PC-9 (cell line): ENCODE measurements around the gene ZNF732. TPM values are rescaled to one million over a fixed set of nuclear protein-coding genes. Genes with fewer than 3 reads are reported as not detected.

Experiments
- BruUV-seq: library from RNA; stranded (reverse); fragments of 400-500 nt; replicated peaks from 2 replicates; lab custom pipeline; 2021; lab: Mats Ljungman, UMichigan
- CTCF ChIA-PET: fragments of 300-600 bp; sonication (Branson Sonifier 250); formaldehyde crosslinking; loops from one replicate; lab custom pipeline; 2022; ENCODE audit warnings: antibody characterized with exemption; lab: Charles Lee
- POLR2A ChIA-PET: fragments of 300-600 bp; sonication (Branson Sonifier 250); formaldehyde crosslinking; loops from one replicate; lab custom pipeline; 2022; ENCODE audit warnings: antibody characterized with exemption; ENCODE audit not compliant: unreplicated experiment; lab: Charles Lee
- DNase-seq, 2 experiments: peaks; one replicate each; pipeline versions ENCODE4 v3.0.0 to v3.0.0-alpha.2; 2015 to 2022; ENCODE audit warnings: mixed read lengths in 1 of 2
- H2AFZ ChIP-seq: fragments of 200-600 bp; sonication (generic); 2 replicates; pipeline ENCODE4 v1.8.1; 2017; ENCODE audit warnings: antibody characterized with exemption
- H3F3A ChIP-seq: fragments of 200-600 bp; sonication (generic); 2 replicates; pipeline ENCODE4 v1.8.1; 2017; ENCODE audit warnings: antibody characterized with exemption, mild to moderate bottlenecking, low read depth; ENCODE audit not compliant: insufficient read depth
- H3K27ac ChIP-seq: fragments of 200-600 bp; sonication (generic); 2 replicates; pipeline ENCODE4 v1.6.1; 2016; ENCODE audit warnings: mixed run types
- H3K27me3 ChIP-seq: fragments of 200-600 bp; sonication (generic); 2 replicates; pipeline ENCODE4 v1.6.1; 2016; ENCODE audit warnings: low read depth, mixed run types; ENCODE audit not compliant: insufficient read depth
- H3K36me3 ChIP-seq: fragments of 200-600 bp; sonication (generic); 2 replicates; pipeline ENCODE4 v1.6.1; 2016; ENCODE audit warnings: low read depth, mixed run types
- H3K4me1 ChIP-seq: fragments of 200-600 bp; sonication (generic); replicated peaks from 2 replicates; pipeline ENCODE4 v1.6.1; 2016; ENCODE audit warnings: mixed run types; ENCODE audit not compliant: insufficient read depth
- H3K4me2 ChIP-seq: fragments of 200-600 bp; sonication (generic); 2 replicates; pipeline ENCODE4 v1.6.1; 2017; ENCODE audit warnings: mixed run types
- H3K4me3 ChIP-seq: fragments of 200-600 bp; sonication (generic); 2 replicates; pipeline ENCODE4 v1.6.1; 2016; ENCODE audit warnings: mixed run types
- H3K79me2 ChIP-seq: fragments of 200-600 bp; sonication (generic); 2 replicates; pipeline ENCODE4 v1.6.1; 2017; ENCODE audit warnings: low read depth, mixed run types
- H3K9me2 ChIP-seq: fragments of 200-600 bp; sonication (generic); 2 replicates; pipeline ENCODE4 v1.8.1; 2017; ENCODE audit warnings: mild to moderate bottlenecking; ENCODE audit not compliant: insufficient read depth
- H3K9me3 ChIP-seq: fragments of 200-600 bp; sonication (generic); 2 replicates; pipeline ENCODE4 v1.8.1; 2016; ENCODE audit warnings: low read depth; ENCODE audit not compliant: insufficient read depth
- H4K20me1 ChIP-seq: fragments of 200-600 bp; sonication (generic); 2 replicates; pipeline ENCODE4 v1.8.1; 2017; ENCODE audit not compliant: insufficient read depth
- EZH2 ChIP-seq: fragments of 200-600 bp; sonication (generic); IDR thresholded peaks from 2 replicates; pipeline ENCODE4 v1.8.0; 2017; ENCODE audit warnings: antibody characterized with exemption, low read depth
- intact Hi-C: fragments of 100-400 bp; cut with micrococcal nuclease; formaldehyde crosslinking; loops from one replicate; pipeline ENCODE4 v1.10.0; 2022; ENCODE audit not compliant: unreplicated experiment
- total RNA-seq: library from RNA; stranded (reverse); gene quantifications from 2 replicates; pipeline ENCODE4 v1.2.3, GENCODE V29; 2021
- TF ChIP-seq, protein P1 (sequence below): fragments of 200-600 bp; sonication (generic); conservative IDR thresholded peaks from 2 replicates; pipeline ENCODE4 v1.6.1; 2017; ENCODE audit warnings: mixed run types, antibody characterized with exemption, mild to moderate bottlenecking, moderate library complexity

ZNF732 gene
- total RNA-seq, 1 experiment from 2014 or later: not detected

DNA sequence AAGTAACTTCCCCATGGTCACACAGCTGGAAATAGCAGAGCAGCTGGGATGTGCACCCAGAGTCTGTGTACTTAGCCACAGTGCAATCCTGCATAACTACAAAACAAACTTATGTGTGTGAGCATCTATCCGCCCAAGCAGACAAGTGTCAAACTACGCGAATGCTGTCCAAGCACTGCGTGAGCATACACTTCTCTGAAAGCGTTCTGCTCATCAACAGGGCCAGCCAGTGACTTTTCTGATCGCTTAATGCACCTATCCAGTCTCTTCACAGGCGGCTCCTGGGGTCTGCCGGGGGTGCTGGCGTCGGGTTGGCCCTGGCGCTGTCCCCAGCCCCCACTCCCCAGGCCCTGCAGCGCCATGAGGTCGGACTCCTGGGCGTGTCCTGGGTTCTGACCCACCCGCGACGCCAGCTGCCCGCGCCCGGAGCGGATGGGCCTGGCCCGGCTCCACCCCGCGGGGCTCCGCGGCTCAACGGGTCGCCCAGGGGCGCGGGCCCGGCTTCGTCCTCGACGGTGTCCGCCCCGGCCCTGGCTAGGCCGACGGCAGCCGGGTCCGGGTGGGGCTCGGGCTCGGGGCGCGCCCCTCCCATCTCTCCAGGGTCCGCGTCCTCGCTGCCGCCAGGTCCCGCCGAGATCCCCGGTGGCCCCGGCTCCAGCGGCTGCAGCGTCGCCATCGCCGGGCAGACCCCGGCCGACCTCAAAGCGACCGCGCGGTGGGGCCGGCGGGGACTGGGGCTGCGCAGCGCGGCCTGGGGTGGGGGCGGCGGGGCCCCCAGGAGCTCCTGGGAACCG, 31.0 kb upstream of the ZNF732 start:
- ChIA-PET POLR2A (no interaction called here), CTCF (no interaction called here)
- no peak overlapping the region for H3K4me3 ChIP-seq

DNA sequence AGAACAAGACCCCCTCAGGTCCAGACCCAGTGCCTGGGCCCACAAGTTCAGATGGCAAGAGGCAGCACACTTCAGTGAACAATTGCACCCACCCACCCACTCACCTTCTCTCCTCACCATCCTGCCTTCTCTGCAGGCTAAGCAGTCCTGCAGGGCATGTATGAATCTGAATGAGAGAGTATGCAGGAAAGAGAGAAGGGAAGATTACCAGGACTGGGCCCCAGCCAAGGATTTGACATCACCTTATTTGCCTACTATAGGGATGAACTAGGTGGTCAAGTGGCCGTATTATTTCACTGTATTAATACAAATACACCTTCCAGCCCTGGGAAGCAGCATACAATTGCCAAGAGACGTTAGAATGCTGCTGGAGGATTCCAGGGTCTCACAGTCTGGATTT, 30.2 kb upstream of the ZNF732 start:
- H3K79me2 ChIP-seq: no peaks in the 10 kb centered on the region
- H3K9me3 ChIP-seq: no peaks in the 10 kb centered on the region
- no peaks in the 10 kb centered on the region for H3K36me3 ChIP-seq
- no peak for DNase-seq
- TF ChIP-seq EZH2: no peak
- TF ChIP-seq, protein P1, sequence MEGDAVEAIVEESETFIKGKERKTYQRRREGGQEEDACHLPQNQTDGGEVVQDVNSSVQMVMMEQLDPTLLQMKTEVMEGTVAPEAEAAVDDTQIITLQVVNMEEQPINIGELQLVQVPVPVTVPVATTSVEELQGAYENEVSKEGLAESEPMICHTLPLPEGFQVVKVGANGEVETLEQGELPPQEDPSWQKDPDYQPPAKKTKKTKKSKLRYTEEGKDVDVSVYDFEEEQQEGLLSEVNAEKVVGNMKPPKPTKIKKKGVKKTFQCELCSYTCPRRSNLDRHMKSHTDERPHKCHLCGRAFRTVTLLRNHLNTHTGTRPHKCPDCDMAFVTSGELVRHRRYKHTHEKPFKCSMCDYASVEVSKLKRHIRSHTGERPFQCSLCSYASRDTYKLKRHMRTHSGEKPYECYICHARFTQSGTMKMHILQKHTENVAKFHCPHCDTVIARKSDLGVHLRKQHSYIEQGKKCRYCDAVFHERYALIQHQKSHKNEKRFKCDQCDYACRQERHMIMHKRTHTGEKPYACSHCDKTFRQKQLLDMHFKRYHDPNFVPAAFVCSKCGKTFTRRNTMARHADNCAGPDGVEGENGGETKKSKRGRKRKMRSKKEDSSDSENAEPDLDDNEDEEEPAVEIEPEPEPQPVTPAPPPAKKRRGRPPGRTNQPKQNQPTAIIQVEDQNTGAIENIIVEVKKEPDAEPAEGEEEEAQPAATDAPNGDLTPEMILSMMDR: no peak
- no peaks in the 10 kb centered on the region for H4K20me1 ChIP-seq
- no peak overlapping the region for H3K4me2 ChIP-seq
- no TSS peak for BruUV-seq
- H3K4me3 ChIP-seq: no peak overlapping the region
- H3F3A ChIP-seq: no peaks in the 10 kb centered on the region
- H3K27ac ChIP-seq: no peak overlapping the region
- ChIA-PET POLR2A (no interaction called here), CTCF (no interaction called here)
- no peaks in the 10 kb centered on the region for H3K4me1 ChIP-seq
- H2AFZ ChIP-seq: no peak overlapping the region
- no peaks in the 10 kb centered on the region for H3K9me2 ChIP-seq
- intact Hi-C loops: loop anchor here (10.0 kb wide), 1 partner anchor 139 kb away; no protein-coding TSS in a partner anchor
- H3K27me3 ChIP-seq: no peaks in the 10 kb centered on the region

More for the DNA sequence above, 31.0 kb upstream of the ZNF732 start:
- TF ChIP-seq, protein P1: no peak
- TF ChIP-seq EZH2: no peak
- Histone ChIP-seq H3K4me2 (no peak overlapping the region), H3K27ac (no peak overlapping the region), H2AFZ (no peak overlapping the region), H3K9me2 (no peaks in the 10 kb centered on the region), H4K20me1 (no peaks in the 10 kb centered on the region), H3K9me3 (no peaks in the 10 kb centered on the region), H3K4me1 (no peaks in the 10 kb centered on the region), H3F3A (no peaks in the 10 kb centered on the region), H3K79me2 (no peaks in the 10 kb centered on the region), H3K27me3 (no peaks in the 10 kb centered on the region), H3K36me3 (no peaks in the 10 kb centered on the region)
- DNase-seq: no peak
- no TSS peak for BruUV-seq
- intact Hi-C loops: loop anchor here (2.0 to 10.0 kb wide), 2 partner anchors 139 to 163 kb away; partner anchors contain the start of genes PIGG and ZNF721

DNA sequence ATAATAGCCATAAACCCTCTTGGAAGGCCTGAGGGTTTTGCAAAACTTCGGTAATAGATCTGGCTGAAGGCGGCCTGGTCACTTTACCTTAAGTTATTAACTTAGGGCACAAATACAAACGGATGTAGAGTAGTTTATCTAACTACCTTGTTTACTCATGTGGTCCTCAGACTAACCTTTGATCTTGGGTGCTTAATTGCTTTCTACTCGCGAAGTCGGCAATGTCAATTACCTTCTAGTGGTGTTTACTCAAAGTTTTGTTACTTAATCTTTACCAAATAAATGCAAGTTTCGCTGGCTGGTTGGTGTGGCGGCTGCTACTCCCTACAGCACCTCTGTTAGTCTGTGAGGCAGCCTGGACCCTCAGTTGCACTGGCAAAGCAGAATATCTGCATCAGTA, 23.5 kb upstream of the ZNF732 start:
- CTCF ChIA-PET: no interaction called here
- Histone ChIP-seq H3K36me3 (no peaks in the 10 kb centered on the region), H3K79me2 (no peaks in the 10 kb centered on the region), H4K20me1 (no peaks in the 10 kb centered on the region), H3K27me3 (no peaks in the 10 kb centered on the region), H3F3A (no peaks in the 10 kb centered on the region), H3K4me2 (no peak overlapping the region), H3K4me3 (no peak overlapping the region), H3K9me2 (no peaks in the 10 kb centered on the region), H2AFZ (no peak overlapping the region), H3K4me1 (no peaks in the 10 kb centered on the region), H3K27ac (no peak overlapping the region), H3K9me3 (no peaks in the 10 kb centered on the region)
- intact Hi-C loops: no loop called here
- no TSS peak for BruUV-seq
- POLR2A ChIA-PET: no interaction called here
- no peak for DNase-seq
- TF ChIP-seq, protein P1: no peak
- TF ChIP-seq EZH2: no peak
